Epithelial cell of proximal tubule (primary cell): ENCODE results near the gene GOLGA3. TPM values are rescaled to one million over a fixed set of nuclear protein-coding genes. Genes with fewer than 3 reads are reported as not detected.

Source experiments
- DNase-seq: peaks from one replicate; pipeline ENCODE4 v3.0.0-alpha.2; 2011; ENCODE audit warnings: low read depth
- H3K4me3 ChIP-seq: 2 replicates; pipeline ENCODE4 v1.5.1; 2011; ENCODE audit warnings: low read depth, mild to moderate bottlenecking, low read length
- total RNA-seq: library from RNA; depleted of rRNA; stranded (reverse); fragments of >200 nt; gene quantifications from 2 replicates; pipeline ENCODE4 v1.2.3, GENCODE V29; 2015
- TF ChIP-seq, protein P1 (sequence below): conservative IDR thresholded peaks from 2 replicates; pipeline ENCODE4 v1.5.1; 2012; ENCODE audit warnings: low read depth, mild to moderate bottlenecking, low read length

Gene GOLGA3
- total RNA-seq, 1 donor from 2014 or later = 46.0 TPM

DNA sequence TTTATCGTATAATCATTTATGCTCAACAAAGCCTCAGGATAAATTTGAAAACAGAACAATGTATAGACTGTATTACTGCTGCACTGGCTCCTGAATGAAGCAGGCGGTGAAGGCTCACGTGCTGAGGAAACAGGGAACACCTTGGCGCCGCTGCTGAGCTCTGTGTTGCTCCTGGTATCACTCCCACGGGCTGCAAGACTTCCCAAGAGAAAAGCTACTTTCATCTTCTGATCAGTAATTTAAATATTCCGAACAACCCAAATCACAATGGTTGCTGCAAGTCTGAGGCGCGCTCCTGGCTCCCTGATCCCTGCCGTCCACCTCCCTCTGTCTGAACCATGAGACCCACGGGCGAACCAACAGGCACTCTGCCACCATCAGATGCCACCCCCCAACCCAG, 102.3 kb downstream of the GOLGA3 start:
- no peak overlapping the region for H3K4me3 ChIP-seq
- TF ChIP-seq, protein P1, sequence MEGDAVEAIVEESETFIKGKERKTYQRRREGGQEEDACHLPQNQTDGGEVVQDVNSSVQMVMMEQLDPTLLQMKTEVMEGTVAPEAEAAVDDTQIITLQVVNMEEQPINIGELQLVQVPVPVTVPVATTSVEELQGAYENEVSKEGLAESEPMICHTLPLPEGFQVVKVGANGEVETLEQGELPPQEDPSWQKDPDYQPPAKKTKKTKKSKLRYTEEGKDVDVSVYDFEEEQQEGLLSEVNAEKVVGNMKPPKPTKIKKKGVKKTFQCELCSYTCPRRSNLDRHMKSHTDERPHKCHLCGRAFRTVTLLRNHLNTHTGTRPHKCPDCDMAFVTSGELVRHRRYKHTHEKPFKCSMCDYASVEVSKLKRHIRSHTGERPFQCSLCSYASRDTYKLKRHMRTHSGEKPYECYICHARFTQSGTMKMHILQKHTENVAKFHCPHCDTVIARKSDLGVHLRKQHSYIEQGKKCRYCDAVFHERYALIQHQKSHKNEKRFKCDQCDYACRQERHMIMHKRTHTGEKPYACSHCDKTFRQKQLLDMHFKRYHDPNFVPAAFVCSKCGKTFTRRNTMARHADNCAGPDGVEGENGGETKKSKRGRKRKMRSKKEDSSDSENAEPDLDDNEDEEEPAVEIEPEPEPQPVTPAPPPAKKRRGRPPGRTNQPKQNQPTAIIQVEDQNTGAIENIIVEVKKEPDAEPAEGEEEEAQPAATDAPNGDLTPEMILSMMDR = no peak
- DNase-seq = no peak

- no peak overlapping the region for H3K4me3 ChIP-seq
- DNase-seq = no peak
- TF ChIP-seq, protein P1 = no peak
These were observed 104.0 kb downstream of the GOLGA3 start for GRCh38 chr12:132724506-132725241.

GRCh38 chr12:132723764-132724140, 104.9 kb downstream of the GOLGA3 start:
- DNase-seq = no peak
- no peak overlapping the region for H3K4me3 ChIP-seq
- TF ChIP-seq, protein P1 = no peak

GRCh38 chr12:132723015-132723763, 105.5 kb downstream of the GOLGA3 start:
- TF ChIP-seq, protein P1 = no peak
- no peak for DNase-seq
- H3K4me3 ChIP-seq = no peak overlapping the region

DNA sequence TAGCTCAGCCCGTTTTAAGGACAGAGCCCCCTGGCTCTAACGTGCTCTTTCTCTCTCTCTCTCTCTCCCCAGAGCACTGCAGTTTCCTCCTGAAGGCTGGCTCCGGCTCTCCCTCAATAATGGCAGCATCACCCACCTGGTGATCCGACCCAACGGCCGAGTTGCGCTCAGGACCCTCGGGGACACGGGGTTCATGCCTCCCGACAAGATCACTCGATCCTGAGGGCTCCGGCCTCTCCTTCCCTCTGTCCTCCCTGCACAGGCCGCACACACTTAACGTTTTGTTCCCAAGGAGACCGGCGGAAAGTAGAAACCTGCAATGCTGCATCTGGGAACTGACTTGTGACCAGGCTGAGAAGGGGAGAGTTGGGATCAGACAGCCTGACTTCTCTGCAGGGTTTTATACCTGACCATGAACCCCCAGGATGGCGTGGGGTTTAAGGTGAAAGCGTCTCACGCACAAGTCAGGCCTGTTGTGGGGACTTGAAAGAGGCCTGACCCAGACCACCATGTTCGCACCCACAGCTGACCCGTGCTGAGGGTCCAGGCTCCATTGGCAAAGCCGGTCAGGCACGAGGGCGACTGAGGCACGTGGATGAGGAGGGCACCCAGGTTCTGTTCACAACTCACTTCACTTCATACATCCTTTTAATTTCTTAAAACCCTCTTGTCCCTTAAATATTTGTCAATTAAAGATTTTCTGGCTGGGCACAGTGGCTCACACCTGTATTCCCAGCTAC, 107.9 kb downstream of the GOLGA3 start:
- no peak for DNase-seq
- no peak overlapping the region for H3K4me3 ChIP-seq

GRCh38 chr12:132719954-132720324, 108.7 kb downstream of the GOLGA3 start:
- DNase-seq = no peak
- TF ChIP-seq, protein P1 = no peak
- no peak overlapping the region for H3K4me3 ChIP-seq

More for the DNA sequence above, 107.9 kb downstream of the GOLGA3 start:
- TF ChIP-seq, protein P1 = no peak
